ENCODE results near the gene SLC22A3.
A peak's percentile ranks its signal among the peaks of the same experiment; 100 is the strongest.

The SLC22A3 gene

DNA sequence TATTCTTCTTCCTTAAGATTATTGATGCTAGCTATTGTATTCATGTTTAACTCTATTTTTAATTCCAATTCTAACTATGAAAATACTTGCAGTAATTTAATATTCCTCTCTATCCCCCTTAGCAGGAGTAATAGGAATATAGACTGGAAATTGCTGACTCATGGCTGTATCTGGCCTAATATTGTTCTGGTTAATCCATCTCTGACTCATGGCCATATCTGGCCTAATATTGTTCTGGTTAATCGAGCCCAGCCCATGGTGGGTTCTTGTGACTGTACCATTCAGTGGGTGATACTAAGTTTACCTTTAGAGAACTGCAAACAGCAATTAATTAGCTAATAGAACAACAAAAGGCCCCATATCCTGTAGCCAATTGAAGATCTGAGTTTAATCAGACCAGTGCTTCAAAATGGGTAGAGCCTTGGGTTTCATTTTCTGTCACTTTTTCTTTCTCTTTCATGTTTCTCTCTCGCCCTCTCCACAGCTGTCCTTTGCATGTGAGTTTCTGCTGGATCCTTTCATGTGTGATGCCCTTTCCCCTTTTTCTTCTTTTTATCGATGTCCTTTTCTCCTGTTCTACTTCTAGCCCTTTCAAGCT lies 50.6 kb downstream of the SLC22A3 start:
- H3K9me3 ChIP-seq (ENCODE audit: control insufficient read depth in 2 of 2, low read length in 2 of 2): no peaks in the 10 kb centered on the region
- no peak overlapping the region for H3K27ac ChIP-seq (ENCODE audit: low read depth in 2 of 2, low read length in 2 of 2)
- H3K27me3 ChIP-seq (ENCODE audit: control insufficient read depth in 2 of 2, insufficient read depth in 2 of 2, low read length in 2 of 2): no peaks in the 10 kb centered on the region
- no peak overlapping the region for H3K4me3 ChIP-seq (ENCODE audit: low read length in 2 of 2)
- H3K36me3 ChIP-seq (ENCODE audit: control insufficient read depth in 2 of 2, insufficient read depth in 2 of 2, low read length in 2 of 2): no peaks in the 10 kb centered on the region
- no peak overlapping the region for H3K9ac ChIP-seq (ENCODE audit: low read depth in 1 of 2, low read length in 2 of 2)
- no peaks in the 10 kb centered on the region for H3K4me1 ChIP-seq (ENCODE audit: control insufficient read depth in 2 of 2, insufficient read depth in 2 of 2, low read length in 2 of 2)

DNA sequence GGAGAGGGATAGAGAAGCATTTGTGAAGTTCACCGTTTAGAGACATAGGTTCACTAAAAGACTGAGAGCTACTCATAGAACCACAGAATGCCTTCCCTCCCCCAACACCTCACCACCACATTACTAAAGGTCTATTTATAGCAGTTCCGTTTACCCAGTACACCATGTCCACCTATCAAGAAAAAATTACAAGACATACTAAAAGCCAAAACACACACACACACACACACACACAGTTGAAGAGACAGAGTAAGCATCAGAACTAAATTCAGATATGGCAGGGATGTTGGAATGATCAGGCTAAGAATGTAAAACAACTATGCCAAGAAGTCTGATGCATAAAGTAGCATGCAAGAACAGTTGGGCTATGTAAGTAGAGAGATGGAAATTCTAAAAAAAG lies 52.3 kb downstream of the SLC22A3 start:
- Histone ChIP-seq H3K27me3 (ENCODE audit: control insufficient read depth in 2 of 2, insufficient read depth in 2 of 2, low read length in 2 of 2) (no peaks in the 10 kb centered on the region), H3K9ac (ENCODE audit: low read depth in 1 of 2, low read length in 2 of 2) (no peak overlapping the region), H3K4me1 (ENCODE audit: control insufficient read depth in 2 of 2, insufficient read depth in 2 of 2, low read length in 2 of 2) (no peaks in the 10 kb centered on the region), H3K36me3 (ENCODE audit: control insufficient read depth in 2 of 2, insufficient read depth in 2 of 2, low read length in 2 of 2) (no peaks in the 10 kb centered on the region), H3K27ac (ENCODE audit: low read depth in 2 of 2, low read length in 2 of 2) (no peak overlapping the region), H3K9me3 (ENCODE audit: control insufficient read depth in 2 of 2, low read length in 2 of 2) (no peaks in the 10 kb centered on the region), H3K4me3 (ENCODE audit: low read length in 2 of 2) (no peak overlapping the region)

DNA sequence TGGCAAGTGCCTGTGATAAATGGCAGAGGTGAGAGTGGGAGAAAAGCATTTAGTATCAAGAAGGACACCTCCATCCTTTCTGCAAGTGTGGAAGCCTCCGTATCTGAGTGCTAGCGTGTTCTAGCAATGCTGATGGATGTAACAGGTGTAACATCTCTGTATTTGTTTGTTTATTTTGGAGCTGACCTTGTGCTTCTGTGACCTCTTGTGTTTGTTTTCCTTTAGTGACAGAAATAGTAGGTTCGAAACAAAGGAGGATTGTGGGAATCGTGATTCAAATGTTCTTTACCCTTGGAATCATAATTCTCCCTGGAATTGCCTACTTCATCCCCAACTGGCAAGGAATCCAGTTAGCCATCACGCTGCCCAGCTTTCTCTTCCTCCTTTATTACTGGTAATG lies 60.4 kb downstream of the SLC22A3 start:
- no peak overlapping the region for H3K27ac ChIP-seq (ENCODE audit: low read depth in 2 of 2, low read length in 2 of 2)
- no peak overlapping the region for H3K4me3 ChIP-seq (ENCODE audit: low read length in 2 of 2)
- no peaks in the 10 kb centered on the region for H3K9me3 ChIP-seq (ENCODE audit: control insufficient read depth in 2 of 2, low read length in 2 of 2)
- no peaks in the 10 kb centered on the region for H3K36me3 ChIP-seq (ENCODE audit: control insufficient read depth in 2 of 2, insufficient read depth in 2 of 2, low read length in 2 of 2)
- H3K27me3 ChIP-seq (ENCODE audit: control insufficient read depth in 2 of 2, insufficient read depth in 2 of 2, low read length in 2 of 2): no peaks in the 10 kb centered on the region
- no peak overlapping the region for H3K9ac ChIP-seq (ENCODE audit: low read depth in 1 of 2, low read length in 2 of 2)
- no peaks in the 10 kb centered on the region for H3K4me1 ChIP-seq (ENCODE audit: control insufficient read depth in 2 of 2, insufficient read depth in 2 of 2, low read length in 2 of 2)

DNA sequence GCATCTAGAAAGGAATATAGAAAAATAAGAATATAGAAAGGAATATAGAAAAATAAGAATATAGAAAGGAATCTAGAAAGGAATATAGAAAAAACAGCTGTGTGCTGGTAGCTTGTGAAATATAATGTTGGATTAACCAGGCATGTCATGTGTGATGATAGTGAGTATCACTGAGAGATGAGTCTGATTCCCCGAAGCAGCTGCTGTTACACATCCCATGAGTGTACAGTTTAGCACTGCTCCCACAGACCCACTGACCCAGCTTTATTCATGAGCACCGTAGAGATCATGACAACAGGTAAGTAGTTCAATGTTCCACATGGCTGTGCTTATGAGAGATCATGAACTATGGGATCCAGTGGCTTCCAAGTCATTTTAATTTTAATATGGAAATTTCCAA lies 64.8 kb downstream of the SLC22A3 start:
- no peak overlapping the region for H3K4me3 ChIP-seq (ENCODE audit: low read length in 2 of 2)

DNA sequence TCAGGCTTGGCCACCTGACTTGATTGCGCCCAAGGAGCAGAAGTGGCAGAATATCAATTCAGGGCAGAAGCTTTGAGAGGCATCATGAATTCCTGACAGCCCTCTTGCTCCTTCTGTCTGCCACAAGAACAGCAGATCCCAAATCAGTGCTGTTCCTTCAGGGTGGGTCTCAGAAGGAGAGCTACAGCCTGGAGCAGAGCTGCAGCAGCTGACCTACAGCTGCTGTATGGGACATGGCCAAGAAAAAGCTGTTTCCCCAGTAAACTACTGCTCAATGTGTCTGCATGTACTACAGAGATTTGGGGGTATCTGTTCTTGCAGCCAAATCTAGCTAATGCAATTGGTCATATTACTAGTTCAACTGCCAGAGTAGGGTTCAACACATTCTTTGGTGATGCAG lies 69.0 kb downstream of the SLC22A3 start:
- no peaks in the 10 kb centered on the region for H3K4me1 ChIP-seq (ENCODE audit: control insufficient read depth in 2 of 2, insufficient read depth in 2 of 2, low read length in 2 of 2)
- H3K4me3 ChIP-seq (ENCODE audit: low read length in 2 of 2): no peak overlapping the region
- no peak overlapping the region for H3K9ac ChIP-seq (ENCODE audit: low read depth in 1 of 2, low read length in 2 of 2)
- no peaks in the 10 kb centered on the region for H3K9me3 ChIP-seq (ENCODE audit: control insufficient read depth in 2 of 2, low read length in 2 of 2)
- H3K27ac ChIP-seq (ENCODE audit: low read depth in 2 of 2, low read length in 2 of 2): no peak overlapping the region
- no peaks in the 10 kb centered on the region for H3K27me3 ChIP-seq (ENCODE audit: control insufficient read depth in 2 of 2, insufficient read depth in 2 of 2, low read length in 2 of 2)
- no peaks in the 10 kb centered on the region for H3K36me3 ChIP-seq (ENCODE audit: control insufficient read depth in 2 of 2, insufficient read depth in 2 of 2, low read length in 2 of 2)

More for the DNA sequence above, 64.8 kb downstream of the SLC22A3 start:
- H3K9me3 ChIP-seq (ENCODE audit: control insufficient read depth in 2 of 2, low read length in 2 of 2): no peaks in the 10 kb centered on the region
- H3K27ac ChIP-seq (ENCODE audit: low read depth in 2 of 2, low read length in 2 of 2): no peak overlapping the region
- no peaks in the 10 kb centered on the region for H3K4me1 ChIP-seq (ENCODE audit: control insufficient read depth in 2 of 2, insufficient read depth in 2 of 2, low read length in 2 of 2)
- no peaks in the 10 kb centered on the region for H3K27me3 ChIP-seq (ENCODE audit: control insufficient read depth in 2 of 2, insufficient read depth in 2 of 2, low read length in 2 of 2)
- H3K36me3 ChIP-seq (ENCODE audit: control insufficient read depth in 2 of 2, insufficient read depth in 2 of 2, low read length in 2 of 2): no peaks in the 10 kb centered on the region
- H3K9ac ChIP-seq (ENCODE audit: low read depth in 1 of 2, low read length in 2 of 2): no peak overlapping the region

DNA sequence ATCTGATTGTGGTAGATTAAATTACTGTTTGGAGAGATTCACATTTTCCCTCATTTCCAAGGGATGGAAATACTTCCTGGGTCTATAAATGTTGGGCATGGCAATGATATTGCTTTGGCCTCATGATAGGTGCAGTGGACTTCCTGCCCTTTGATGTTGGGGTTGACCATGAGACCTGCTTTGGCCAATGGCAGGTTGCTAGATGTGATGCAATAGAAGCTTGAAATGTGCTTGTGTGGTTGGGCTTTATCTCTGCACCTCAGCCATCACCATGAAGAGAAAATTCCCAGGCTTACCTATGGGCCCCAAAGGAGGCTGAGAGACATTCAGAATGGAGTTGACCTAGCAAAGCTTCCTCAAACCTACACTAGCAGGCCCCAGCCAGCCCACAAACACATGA lies 69.4 kb downstream of the SLC22A3 start:
- Histone ChIP-seq H3K27me3 (ENCODE audit: control insufficient read depth in 2 of 2, insufficient read depth in 2 of 2, low read length in 2 of 2) (no peaks in the 10 kb centered on the region), H3K4me3 (ENCODE audit: low read length in 2 of 2) (no peak overlapping the region), H3K9me3 (ENCODE audit: control insufficient read depth in 2 of 2, low read length in 2 of 2) (no peaks in the 10 kb centered on the region), H3K27ac (ENCODE audit: low read depth in 2 of 2, low read length in 2 of 2) (no peak overlapping the region), H3K36me3 (ENCODE audit: control insufficient read depth in 2 of 2, insufficient read depth in 2 of 2, low read length in 2 of 2) (no peaks in the 10 kb centered on the region), H3K4me1 (ENCODE audit: control insufficient read depth in 2 of 2, insufficient read depth in 2 of 2, low read length in 2 of 2) (no peaks in the 10 kb centered on the region), H3K9ac (ENCODE audit: low read depth in 1 of 2, low read length in 2 of 2) (no peak overlapping the region)

DNA sequence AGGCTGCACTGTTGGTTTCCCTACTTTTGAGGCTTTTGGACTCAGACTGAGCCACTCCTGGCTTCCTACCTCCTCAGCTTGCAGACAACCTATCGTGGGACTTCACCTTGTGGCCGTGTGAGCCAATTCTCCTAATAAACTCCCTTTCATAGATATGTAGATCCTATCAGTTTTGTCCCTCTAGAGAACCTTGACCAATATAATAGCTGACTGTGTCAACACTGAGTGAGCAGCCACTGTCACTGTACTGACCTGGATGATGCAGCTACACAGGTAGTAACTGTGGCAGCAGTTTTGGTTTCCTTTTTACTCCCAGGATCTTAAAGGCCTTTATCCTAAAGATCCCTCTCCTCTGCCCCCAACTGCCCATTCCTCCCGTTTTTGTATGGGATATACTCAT lies 70.2 kb downstream of the SLC22A3 start:
- Histone ChIP-seq H3K9ac (ENCODE audit: low read depth in 1 of 2, low read length in 2 of 2) (no peak overlapping the region), H3K9me3 (ENCODE audit: control insufficient read depth in 2 of 2, low read length in 2 of 2) (no peaks in the 10 kb centered on the region), H3K36me3 (ENCODE audit: control insufficient read depth in 2 of 2, insufficient read depth in 2 of 2, low read length in 2 of 2) (no peaks in the 10 kb centered on the region), H3K27me3 (ENCODE audit: control insufficient read depth in 2 of 2, insufficient read depth in 2 of 2, low read length in 2 of 2) (no peaks in the 10 kb centered on the region), H3K4me1 (ENCODE audit: control insufficient read depth in 2 of 2, insufficient read depth in 2 of 2, low read length in 2 of 2) (no peaks in the 10 kb centered on the region), H3K4me3 (ENCODE audit: low read length in 2 of 2) (no peak overlapping the region), H3K27ac (ENCODE audit: low read depth in 2 of 2, low read length in 2 of 2) (no peak overlapping the region)

DNA sequence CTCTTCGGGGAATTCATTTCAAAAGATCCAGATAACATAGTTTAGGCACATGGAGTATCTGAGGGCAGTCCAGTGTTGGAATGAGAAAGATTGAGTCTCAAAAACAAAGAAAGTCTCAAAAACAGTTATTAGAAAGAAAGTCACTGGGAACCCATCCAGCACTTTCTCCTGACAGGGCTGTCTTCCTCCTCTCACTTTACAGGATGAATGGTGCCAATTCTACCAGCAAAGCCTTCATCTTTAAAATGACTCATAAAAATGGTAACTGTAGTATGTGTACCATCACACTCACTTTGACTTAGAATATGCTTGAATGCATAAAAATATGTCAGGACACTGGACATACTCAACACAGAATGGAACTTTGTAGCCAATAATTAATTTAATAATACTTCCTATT lies 71.3 kb downstream of the SLC22A3 start:
- Histone ChIP-seq H3K4me3 (ENCODE audit: low read length in 2 of 2) (no peak overlapping the region), H3K27ac (ENCODE audit: low read depth in 2 of 2, low read length in 2 of 2) (no peak overlapping the region), H3K9ac (ENCODE audit: low read depth in 1 of 2, low read length in 2 of 2) (no peak overlapping the region), H3K27me3 (ENCODE audit: control insufficient read depth in 2 of 2, insufficient read depth in 2 of 2, low read length in 2 of 2) (no peaks in the 10 kb centered on the region), H3K4me1 (ENCODE audit: control insufficient read depth in 2 of 2, insufficient read depth in 2 of 2, low read length in 2 of 2) (no peaks in the 10 kb centered on the region), H3K9me3 (ENCODE audit: control insufficient read depth in 2 of 2, low read length in 2 of 2) (no peaks in the 10 kb centered on the region), H3K36me3 (ENCODE audit: control insufficient read depth in 2 of 2, insufficient read depth in 2 of 2, low read length in 2 of 2) (no peaks in the 10 kb centered on the region)

DNA sequence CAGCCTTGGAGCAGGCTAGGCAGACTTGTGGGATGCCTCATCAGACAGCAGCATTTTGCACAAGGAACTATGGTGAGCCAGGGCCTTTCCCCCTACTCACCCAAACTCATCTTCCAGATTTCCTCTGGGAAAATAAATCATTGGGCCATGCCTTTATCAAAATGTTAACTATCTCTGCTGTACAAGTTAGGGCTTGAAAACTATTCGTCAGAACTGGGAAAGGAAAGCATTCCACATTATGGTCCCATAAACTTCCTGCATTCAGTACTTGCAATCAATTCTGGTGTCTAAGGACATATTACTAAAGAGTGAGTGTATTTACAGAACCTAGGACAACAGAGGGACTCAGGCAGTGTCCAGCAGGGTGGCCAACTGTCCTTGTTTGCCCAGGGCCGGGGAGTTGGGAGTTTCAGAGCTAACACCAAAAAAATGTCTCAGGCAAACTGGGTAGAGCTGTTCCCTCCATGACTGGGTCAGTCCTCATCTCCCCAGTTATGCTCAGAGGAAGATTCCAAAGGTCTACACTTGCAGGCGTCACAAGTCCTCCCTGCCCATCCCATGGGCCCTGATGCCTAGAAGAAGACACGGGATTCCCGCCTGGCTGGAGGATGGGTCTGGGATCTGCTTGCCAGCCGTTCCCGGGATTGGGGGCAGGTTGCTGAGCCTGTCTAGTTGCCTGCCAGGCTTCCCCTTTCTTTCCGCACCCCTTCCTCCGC lies 72.2 kb downstream of the SLC22A3 start:
- H3K4me3 ChIP-seq (ENCODE audit: low read length in 2 of 2): no peak overlapping the region
- H3K9me3 ChIP-seq (ENCODE audit: control insufficient read depth in 2 of 2, low read length in 2 of 2): no peaks in the 10 kb centered on the region
- H3K9ac ChIP-seq (ENCODE audit: low read depth in 1 of 2, low read length in 2 of 2): no peak overlapping the region
- no peaks in the 10 kb centered on the region for H3K27me3 ChIP-seq (ENCODE audit: control insufficient read depth in 2 of 2, insufficient read depth in 2 of 2, low read length in 2 of 2)
- no peak overlapping the region for H3K27ac ChIP-seq (ENCODE audit: low read depth in 2 of 2, low read length in 2 of 2)
- no peaks in the 10 kb centered on the region for H3K36me3 ChIP-seq (ENCODE audit: control insufficient read depth in 2 of 2, insufficient read depth in 2 of 2, low read length in 2 of 2)
- no peaks in the 10 kb centered on the region for H3K4me1 ChIP-seq (ENCODE audit: control insufficient read depth in 2 of 2, insufficient read depth in 2 of 2, low read length in 2 of 2)

DNA sequence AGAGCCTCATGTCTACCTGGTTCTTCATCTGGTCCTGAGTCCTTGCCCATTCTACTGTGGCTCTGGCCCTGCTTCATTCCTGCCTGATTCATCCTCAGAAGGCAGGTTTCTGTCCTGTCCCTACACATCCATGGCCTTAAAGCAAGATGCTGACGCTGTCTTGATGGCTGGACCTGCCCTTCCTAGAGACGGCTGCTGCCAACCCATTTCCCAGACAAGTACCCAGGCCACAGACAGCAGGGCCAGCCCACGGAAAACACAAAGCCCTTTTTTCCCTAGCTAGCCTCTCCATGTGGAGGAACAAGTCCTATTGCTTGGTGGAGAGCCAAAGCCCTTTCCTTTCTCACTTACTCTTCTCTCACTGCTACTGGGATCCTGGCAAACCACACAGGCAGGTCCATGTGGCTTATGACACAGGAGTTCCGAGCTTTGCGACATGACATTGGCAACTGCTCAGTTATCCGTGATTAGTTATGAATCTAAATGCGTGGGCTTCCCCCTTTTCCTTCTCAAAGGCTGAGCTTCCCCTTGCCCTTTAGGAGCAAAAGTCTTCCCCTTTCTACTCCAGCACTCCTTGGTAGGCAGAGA lies 72.9 kb downstream of the SLC22A3 start:
- H3K27me3 ChIP-seq (ENCODE audit: control insufficient read depth in 2 of 2, insufficient read depth in 2 of 2, low read length in 2 of 2): no peaks in the 10 kb centered on the region
- H3K9ac ChIP-seq (ENCODE audit: low read depth in 1 of 2, low read length in 2 of 2): no peak overlapping the region
- H3K36me3 ChIP-seq (ENCODE audit: control insufficient read depth in 2 of 2, insufficient read depth in 2 of 2, low read length in 2 of 2): no peaks in the 10 kb centered on the region
- no peaks in the 10 kb centered on the region for H3K9me3 ChIP-seq (ENCODE audit: control insufficient read depth in 2 of 2, low read length in 2 of 2)
- H3K27ac ChIP-seq (ENCODE audit: low read depth in 2 of 2, low read length in 2 of 2): peak overlapping the region in 1 of 2 donors; percentile 24
- H3K4me3 ChIP-seq (ENCODE audit: low read length in 2 of 2): no peak overlapping the region
- H3K4me1 ChIP-seq (ENCODE audit: control insufficient read depth in 2 of 2, insufficient read depth in 2 of 2, low read length in 2 of 2): no peaks in the 10 kb centered on the region
